ENCODE results near the gene TALDO1. TPM values are rescaled to one million over a fixed set of nuclear protein-coding genes. Genes with fewer than 3 reads are reported as not detected.

TALDO1 gene
- total and polyA plus RNA-seq, 2 donors from 2014 or later, result 175 to 312 TPM

DNA sequence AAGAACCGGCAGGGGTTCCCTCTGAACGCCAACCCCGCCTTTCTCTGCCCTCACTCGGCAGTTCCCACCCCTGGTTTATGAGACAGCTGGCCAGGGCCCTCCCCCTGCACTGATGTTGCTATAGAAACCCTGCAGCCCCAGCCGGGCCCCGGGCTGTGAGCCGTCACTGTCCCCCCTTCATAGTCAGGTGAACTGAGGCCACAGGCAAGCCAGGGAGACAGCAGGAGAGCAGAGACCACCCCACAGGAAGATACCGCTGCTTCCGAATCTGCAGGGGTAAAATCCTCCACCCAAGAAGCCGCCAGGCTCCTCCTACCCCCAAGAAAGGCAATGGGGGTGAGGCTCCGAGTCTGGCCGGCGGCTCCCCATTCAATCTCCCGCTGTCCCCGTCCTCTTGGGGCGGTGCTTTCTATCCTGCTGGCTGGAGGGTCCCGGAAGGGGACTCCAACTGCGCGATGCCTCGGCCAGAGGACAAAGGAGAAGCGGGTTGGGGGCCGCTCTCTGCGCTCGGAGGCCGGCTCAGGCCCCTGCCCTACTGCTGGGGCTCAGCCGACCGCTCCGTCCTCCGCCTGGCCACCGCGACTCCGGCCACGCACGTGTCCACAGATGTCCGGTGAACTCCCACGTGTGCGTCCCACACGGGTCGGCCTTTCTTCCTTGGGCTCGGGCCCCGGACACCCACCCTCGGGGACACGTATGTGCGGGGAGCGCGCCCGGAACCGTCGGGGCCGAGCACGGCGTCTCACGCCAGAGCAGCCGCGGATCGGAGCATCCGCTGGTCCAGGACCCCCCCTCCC is 50.2 kb downstream of the TALDO1 start:
- intact Hi-C loops (cut with DNase I), result no loop called here
- Histone ChIP-seq H3K27ac (ENCODE audit: low read depth in 2 of 2, low read length in 2 of 2) (peak overlapping the region; percentile 54 to 80), H3K27me3 (ENCODE audit: control insufficient read depth, insufficient read depth, low read length) (no peaks in the 10 kb centered on the region), H3K4me3 (ENCODE audit: low read length in 3 of 3) (peak overlapping the region; percentile 47 to 79 (median 73)), H3K9ac (ENCODE audit: low read length in 3 of 3) (peak overlapping the region in 2 of 3 donors; percentile 32 to 70), H3K4me1 (ENCODE audit: control insufficient read depth in 2 of 3, insufficient read depth in 2 of 3, low read depth in 1 of 3, low read length in 3 of 3) (peaks cover 0 to 22% (median 8%) of the 10 kb centered on the region in 3 donors), H3K9me3 (ENCODE audit: control insufficient read depth in 2 of 3, insufficient read depth in 1 of 3, low read length in 3 of 3) (no peaks in the 10 kb centered on the region), H3K36me3 (ENCODE audit: control insufficient read depth in 2 of 3, insufficient read depth in 3 of 3, low read length in 3 of 3) (no peaks in the 10 kb centered on the region)
- TF ChIP-seq, protein P1, sequence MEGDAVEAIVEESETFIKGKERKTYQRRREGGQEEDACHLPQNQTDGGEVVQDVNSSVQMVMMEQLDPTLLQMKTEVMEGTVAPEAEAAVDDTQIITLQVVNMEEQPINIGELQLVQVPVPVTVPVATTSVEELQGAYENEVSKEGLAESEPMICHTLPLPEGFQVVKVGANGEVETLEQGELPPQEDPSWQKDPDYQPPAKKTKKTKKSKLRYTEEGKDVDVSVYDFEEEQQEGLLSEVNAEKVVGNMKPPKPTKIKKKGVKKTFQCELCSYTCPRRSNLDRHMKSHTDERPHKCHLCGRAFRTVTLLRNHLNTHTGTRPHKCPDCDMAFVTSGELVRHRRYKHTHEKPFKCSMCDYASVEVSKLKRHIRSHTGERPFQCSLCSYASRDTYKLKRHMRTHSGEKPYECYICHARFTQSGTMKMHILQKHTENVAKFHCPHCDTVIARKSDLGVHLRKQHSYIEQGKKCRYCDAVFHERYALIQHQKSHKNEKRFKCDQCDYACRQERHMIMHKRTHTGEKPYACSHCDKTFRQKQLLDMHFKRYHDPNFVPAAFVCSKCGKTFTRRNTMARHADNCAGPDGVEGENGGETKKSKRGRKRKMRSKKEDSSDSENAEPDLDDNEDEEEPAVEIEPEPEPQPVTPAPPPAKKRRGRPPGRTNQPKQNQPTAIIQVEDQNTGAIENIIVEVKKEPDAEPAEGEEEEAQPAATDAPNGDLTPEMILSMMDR (IDR thresholded peaks at IDR 0.05; ENCODE audit: borderline replicate concordance, extremely low read depth, insufficient read depth), result no peak
- peak; percentile 89 to 93 (median 91) for DNase-seq
- FAIRE-seq, result no peak

DNA sequence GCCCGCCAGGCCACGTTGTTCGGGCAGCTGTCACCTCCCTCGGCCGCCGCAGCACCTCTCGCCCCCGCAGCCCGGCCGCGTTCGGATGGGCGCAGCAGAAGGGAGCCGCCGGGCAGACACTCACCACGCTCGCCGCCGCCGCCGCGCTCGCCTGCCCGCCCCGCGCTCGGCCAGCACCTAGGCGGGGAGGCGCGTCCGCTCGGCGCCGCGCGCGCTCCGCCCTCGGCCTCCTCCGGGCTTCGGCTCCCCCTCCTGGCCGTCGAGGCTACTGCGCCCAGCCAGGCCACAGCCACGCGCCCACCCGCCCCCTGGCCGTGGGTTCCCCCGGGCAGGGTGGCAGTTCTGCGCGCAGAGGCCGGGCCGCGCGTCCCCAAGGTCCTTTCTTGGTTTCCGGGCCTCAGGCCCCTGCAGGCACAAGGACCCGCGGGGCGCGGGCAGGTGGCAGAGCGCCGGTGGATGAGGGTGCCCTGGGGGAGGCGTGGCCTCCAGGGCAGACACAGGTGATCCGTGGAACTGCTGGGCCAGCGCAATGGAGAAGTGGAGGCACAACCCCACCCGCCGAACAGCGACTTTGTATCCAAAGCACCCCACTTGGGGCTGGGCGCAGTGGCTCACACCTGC is 50.9 kb downstream of the TALDO1 start, which contains the start of gene SLC25A22:
SLC25A22 (minus strand) TSS at position 189 of the 621 bp plus-strand sequence. CDS start 3,275 bp downstream, outside the sequence.
- TF ChIP-seq, protein P1 (IDR thresholded peaks at IDR 0.05; ENCODE audit: borderline replicate concordance, extremely low read depth, insufficient read depth), result peak; percentile 80
- no peaks in the 10 kb centered on the region for H3K9me3 ChIP-seq (ENCODE audit: control insufficient read depth in 2 of 3, insufficient read depth in 1 of 3, low read length in 3 of 3)
- peak within 1 kb of the TSS in 2 of 3 donors; percentile 32 to 70 for H3K9ac ChIP-seq (ENCODE audit: low read length in 3 of 3)
- FAIRE-seq (no peak), DNase-seq (peak; percentile 84 to 92 (median 88))
- H3K4me3 ChIP-seq (ENCODE audit: low read length in 3 of 3), result peak within 1 kb of the TSS; percentile 47 to 79 (median 73)
- H3K27me3 ChIP-seq (ENCODE audit: control insufficient read depth, insufficient read depth, low read length), result no peaks in the 10 kb centered on the region
- H3K4me1 ChIP-seq (ENCODE audit: control insufficient read depth in 2 of 3, insufficient read depth in 2 of 3, low read depth in 1 of 3, low read length in 3 of 3), result peaks cover 0 to 22% (median 8%) of the 10 kb centered on the region in 3 donors
- H3K27ac ChIP-seq (ENCODE audit: low read depth in 2 of 2, low read length in 2 of 2), result peak within 1 kb of the TSS; percentile 54 to 80
- intact Hi-C loops (cut with DNase I), result no loop called here
- H3K36me3 ChIP-seq (ENCODE audit: control insufficient read depth in 2 of 3, insufficient read depth in 3 of 3, low read length in 3 of 3), result no peaks in the 10 kb centered on the region

DNA sequence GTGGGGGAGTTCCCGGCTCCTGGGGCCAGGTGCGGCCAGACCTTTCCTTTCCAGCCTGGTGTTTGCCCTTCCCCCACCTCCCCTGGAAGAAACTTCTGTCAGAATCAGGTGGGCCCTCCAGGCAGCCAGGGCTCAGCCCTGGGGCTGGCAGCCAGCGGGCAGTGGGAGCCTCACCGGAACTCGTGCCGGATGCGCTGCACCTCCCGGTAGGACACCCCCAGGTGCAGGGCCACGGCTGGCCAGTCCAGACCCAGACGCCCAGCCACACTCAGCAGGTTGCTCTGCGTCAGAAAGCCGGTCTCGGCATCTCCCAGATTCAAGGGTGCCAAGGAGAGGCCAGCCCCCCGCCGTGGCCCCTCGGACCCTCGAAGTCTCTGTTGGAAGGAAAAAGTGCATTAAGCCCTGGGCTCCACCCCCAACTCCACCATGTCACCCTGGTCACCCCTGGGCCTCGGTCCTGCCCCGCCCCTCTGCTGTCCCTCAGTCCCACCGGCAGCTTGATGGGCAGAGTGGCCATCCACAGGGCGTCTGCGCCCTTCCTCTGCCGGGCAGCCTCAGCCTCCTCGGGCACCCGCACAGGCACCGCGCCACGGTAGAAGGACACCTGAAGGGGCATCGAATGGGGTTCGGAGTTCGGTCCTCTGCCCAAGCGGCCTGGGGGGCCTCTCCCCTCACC is 52.5 kb downstream of the TALDO1 start:
- DNase-seq (no peak), FAIRE-seq (no peak)
- Histone ChIP-seq H3K9ac (ENCODE audit: low read length in 3 of 3) (no peak overlapping the region), H3K9me3 (ENCODE audit: control insufficient read depth in 2 of 3, insufficient read depth in 1 of 3, low read length in 3 of 3) (no peaks in the 10 kb centered on the region), H3K4me3 (ENCODE audit: low read length in 3 of 3) (no peak overlapping the region), H3K27ac (ENCODE audit: low read depth in 2 of 2, low read length in 2 of 2) (no peak overlapping the region), H3K4me1 (ENCODE audit: control insufficient read depth in 2 of 3, insufficient read depth in 2 of 3, low read depth in 1 of 3, low read length in 3 of 3) (peaks cover 0 to 28% (median 12%) of the 10 kb centered on the region in 3 donors), H3K27me3 (ENCODE audit: control insufficient read depth, insufficient read depth, low read length) (no peaks in the 10 kb centered on the region), H3K36me3 (ENCODE audit: control insufficient read depth in 2 of 3, insufficient read depth in 3 of 3, low read length in 3 of 3) (no peaks in the 10 kb centered on the region)
- intact Hi-C loops (cut with DNase I), result no loop called here
- TF ChIP-seq, protein P1 (IDR thresholded peaks at IDR 0.05; ENCODE audit: borderline replicate concordance, extremely low read depth, insufficient read depth), result no peak

Measured in kidney (tissue), 14 donors.